ENCODE data around the gene NHS.
A peak's percentile ranks its signal among the peaks of the same experiment; 100 is the strongest.

Gene NHS

DNA sequence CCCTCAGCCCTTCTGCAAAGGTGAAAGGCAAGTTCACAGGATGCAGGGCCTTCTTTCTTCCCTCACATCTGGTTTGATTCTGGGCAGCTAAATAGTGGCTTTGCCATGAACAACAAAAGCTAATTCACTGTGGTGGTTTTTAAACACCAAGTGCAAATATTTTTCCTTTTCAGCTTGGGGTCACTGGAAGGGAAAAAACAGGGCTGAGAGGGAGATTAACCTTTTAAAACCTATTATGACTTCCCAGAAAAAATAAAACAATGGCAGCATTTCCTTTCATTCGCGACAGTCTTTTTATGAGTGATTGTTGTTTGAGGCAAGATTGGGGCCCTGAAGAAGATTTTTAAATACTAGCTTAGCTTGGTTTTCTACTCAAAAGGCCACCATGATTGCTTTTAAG lies 258.5 kb downstream of the NHS start:
- no peak for DNase-seq

DNA sequence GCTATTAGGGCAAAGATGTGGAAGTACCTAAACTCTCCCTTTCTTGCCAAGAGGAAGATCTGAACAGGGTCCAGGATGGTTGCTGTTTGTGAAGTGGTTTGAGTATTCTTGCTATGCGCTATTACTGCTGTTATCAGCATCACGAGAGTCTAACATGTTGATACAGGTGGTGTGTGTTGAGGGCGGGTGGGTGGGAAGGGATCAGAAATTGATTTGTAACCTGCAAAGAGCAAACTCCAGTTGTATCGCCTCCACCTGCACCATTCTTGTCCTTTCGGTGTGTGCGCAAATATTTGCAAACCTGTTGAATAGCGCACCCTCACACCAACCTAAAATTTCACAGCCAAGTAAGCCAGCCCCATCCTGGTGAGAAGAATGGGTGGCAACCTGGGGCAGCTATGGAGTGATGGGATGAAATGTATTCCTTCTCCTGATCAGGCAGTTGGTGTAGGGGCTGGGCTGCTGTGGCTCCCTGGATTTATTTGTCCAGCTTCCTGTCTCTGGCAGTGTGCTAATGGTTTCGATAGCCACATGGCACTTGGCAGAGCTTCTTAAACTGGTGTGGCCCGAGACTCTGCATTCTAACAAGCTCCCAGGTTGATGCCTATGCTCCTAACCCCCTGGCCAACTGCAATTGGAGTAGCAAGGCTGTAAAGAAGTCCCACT lies 259.7 kb downstream of the NHS start:
- DNase-seq = no peak

DNA sequence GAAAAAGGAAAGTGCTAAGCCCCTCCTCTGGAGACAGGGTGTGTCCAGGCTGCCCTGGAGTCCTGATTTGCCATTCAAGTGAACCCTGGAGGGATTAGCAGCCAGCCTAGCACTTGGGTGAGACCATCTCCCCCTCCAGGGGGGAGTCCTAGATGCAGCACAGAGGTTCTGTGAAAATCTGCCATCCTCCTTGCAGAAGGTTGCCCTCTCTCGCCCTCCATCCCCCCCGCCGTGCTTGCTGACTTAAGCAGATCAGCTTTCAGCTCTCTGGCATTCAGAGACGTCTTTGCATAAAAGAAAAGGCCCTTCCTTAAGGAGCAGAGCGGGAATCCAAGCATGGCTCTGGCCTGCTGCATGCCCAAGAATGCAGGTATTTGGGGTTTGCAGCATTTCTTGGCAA lies 260.2 kb downstream of the NHS start:
- no peak for DNase-seq

DNA sequence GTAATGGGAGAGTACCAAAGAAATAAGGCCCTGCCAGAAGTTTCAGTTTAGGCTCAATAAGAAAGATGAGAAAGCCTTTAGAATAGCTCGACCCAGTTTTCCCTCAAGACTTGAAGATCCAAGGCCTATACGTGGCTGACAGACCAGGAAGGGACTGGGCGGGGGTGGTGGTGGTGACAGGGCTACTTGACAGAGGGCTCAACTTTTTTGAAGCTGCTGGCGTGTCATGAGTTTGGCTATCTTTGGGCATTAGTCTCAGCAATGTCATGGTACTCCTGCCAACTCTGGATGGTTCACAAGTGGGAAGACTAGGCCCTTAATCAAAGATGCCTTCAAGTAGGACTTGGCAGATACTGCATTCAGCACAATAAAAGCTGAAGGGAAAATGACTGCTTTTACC lies 262.2 kb downstream of the NHS start:
- no peak for DNase-seq

DNA sequence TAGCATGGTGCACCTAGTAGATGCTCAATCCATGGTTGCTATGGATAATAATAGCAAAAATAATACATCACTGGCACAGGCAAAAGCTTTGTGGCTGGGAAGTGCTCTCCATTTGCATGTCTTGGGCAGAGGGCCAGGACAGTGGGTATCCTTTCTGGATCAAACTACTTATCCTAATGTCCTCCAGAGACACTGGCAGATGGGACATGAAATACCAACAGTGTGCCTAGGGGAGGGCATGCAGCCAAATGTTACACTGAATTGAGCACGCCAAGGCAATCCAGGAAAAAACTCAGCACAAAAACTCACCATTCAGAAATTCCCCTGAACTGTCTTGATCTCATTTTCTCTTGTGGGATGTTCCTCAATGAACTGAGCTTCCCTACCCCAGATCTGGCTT lies 263.7 kb downstream of the NHS start:
- DNase-seq = no peak

DNA sequence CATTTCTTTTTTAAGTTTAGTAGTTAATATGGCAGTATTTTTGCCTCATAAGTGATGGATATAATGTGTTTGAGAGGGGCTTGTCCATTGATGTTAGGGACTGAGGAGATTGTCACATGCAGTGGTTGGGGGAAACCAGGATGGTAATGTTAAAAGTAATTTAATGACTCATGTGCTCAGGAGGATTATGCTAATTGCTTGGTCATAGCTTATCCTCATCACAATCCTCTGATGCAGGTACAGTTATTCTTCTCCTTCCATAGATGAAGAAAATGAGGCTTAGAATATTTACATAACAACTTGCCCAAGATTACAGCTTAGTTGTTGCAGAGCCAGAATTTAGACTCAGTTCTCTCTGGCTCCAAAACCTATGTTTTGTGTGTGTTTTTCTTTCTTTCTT lies 267.9 kb downstream of the NHS start:
- no peak for DNase-seq

DNA sequence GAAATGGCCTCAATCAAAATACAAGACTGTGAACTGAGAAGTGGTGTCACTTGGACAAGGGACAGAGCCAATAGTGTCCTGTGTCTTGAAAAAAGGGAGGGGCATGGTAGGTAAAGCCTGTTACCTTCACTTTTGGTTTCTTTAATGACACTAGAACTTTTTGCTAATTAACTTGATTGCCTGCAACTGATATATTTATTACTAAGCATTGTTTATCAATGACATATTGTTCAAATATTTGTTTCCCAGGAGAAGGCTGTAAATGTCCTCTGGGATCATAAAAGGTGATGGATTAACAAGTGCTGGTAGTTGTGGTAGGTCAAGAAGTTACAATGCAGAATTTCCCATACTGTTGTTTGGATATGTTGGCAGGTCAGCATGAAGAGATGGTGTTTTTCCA lies 268.5 kb downstream of the NHS start:
- DNase-seq = no peak

DNA sequence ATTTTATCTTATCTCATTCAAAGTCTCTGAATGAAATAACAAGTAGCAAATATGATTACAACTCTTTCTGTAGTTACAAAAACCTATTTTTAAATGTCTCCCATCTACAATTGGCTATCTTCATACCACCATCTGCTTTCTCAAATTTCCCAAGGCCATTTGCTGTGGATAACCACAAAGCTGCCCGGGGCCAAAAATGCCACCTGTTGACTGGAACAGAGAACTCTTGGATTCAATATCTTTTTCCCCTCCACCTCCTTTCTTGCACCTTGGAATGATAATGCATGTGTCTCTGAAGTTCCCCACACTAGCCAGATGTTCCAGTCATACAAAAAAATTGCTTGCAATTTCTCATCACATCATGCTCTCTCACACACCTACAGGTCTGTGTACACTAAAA lies 269.0 kb downstream of the NHS start:
- no peak for DNase-seq

DNA sequence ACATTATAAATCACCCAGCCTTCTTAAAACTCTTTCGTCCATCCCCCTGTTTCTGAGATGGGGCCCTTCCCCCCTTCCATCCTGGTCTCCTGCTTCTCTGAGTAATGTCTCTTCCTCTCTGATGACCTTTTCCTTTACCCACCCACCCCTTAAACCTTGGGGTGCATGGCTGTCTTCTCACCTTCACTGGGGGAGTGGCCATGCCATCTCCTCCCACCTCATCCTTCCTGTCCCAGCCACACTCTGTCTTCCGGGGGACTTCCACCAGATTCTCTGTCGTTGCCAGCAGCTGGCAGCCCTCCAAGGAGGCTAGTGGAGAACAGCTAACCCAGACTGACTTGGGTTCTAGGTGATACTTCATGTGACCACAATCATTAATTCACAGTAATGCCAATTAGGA lies 279.1 kb downstream of the NHS start:
- DNase-seq = peak; percentile 40

DNA sequence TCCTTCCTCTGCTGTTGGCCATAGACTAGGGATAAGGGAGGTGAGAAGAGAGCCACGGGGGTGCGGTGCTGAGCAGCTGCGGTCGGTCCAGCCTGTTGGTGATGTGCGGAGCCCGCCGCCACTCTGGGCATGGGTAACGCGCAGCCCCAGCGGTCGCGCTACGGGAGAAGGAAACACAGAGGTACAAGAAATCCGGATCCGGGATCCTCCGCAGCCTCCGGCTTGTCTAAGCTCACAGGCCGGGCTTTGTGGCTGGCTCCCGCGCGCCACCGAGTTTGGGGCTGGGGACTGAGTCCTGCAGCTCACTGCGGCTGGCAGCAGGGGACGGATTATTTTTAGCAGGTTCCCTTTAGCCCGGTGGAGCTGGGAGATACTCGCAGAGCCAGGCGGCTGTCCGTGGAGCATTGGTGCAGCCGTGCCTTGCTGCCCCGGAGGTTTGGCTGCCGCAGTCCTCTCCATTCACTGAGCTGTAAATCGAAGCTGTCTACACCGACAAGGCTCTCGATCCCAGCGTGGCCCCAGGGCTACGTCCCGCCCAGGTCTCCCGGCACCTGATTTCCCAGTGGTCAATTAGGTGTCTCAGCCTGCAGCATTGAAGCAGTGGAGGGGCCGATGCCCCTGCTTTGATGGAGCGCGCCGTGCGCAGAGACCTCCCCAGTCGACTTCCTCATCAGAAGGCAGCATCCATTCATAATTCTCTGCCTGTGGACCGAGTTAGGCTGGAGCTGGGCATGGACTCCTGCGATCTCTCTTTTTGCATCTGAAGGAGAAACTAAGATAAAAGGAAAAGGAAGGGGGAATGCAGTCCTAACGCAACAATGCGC lies 280.4 kb downstream of the NHS start:
- no peak for DNase-seq

DNA sequence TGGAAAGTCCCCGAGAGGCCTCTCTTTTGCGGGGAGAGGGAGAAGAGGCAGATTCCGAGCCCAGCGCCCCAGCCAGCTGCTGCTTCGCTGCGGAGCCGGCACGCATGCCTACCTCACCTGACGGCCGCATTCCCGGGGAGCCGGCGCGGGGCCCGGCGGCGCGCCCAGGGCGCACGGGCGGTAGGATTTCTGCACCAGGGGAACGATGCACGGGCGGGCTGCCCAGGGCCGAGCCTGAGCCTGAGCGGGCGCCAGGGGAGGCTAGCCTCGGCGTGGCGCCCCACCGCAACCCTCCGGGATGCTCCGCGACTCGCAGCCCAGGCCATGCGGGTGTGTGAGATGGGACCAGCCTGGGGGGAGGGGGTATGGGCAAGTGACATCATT lies 281.0 kb downstream of the NHS start:
- no peak for DNase-seq

DNA sequence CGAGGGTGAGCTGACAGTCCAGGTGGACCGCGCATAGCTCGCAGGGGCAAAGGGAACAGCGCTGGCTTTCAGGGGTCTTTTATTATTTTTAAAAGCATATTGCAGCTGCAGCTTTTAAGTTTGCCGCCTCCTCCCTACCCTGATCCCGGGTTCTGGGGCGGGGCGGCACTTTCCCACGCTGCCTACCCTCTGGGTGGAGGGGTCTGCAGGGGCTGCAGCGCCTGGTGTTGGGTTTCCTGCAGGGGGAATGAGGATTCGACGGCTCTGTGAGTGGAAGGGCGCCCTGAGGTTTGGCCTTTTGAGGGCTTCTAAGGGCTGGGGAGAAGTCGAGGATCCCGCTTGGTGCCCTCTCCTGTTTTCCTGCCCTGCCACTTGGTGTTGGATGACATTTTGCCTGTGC lies 281.6 kb downstream of the NHS start:
- DNase-seq = no peak

DNA sequence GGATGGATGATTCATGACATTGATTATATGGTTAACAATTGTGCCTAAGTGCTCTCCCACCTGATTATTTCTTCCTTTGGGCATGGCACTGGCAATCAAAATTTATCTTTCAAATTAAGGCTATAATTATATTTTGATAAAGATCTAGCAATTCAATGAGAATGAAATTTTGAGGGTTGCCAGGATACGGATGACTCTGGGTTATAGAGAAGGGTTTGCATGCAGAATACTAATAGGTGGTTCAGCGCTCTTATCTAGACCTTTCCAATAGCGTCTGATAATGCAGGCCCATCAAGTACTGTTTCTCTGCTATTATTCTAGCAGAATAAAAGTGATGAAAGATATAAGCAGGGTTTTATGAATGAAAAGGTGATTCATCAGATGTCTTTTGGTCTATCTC lies 287.4 kb downstream of the NHS start:
- no peak for DNase-seq

DNA sequence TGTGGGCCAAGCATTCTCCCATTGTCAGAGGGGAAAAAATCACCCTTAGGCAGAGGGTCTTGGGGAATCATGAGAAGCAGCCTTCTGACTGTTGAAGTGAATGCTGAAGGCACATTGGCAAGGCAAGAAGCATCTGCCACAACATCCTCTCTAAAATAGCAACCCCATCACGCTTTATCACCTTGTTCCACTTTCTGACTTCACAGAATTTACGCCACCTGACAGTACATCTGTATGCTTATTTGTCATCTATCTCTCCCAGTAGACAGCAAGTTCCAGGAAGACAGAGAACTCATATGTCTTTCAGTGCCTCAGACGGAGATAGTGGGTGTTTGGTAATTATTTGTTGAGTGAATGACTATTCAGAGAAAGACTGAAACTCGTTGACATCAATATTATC lies 293.9 kb downstream of the NHS start:
- no peak for DNase-seq

DNA sequence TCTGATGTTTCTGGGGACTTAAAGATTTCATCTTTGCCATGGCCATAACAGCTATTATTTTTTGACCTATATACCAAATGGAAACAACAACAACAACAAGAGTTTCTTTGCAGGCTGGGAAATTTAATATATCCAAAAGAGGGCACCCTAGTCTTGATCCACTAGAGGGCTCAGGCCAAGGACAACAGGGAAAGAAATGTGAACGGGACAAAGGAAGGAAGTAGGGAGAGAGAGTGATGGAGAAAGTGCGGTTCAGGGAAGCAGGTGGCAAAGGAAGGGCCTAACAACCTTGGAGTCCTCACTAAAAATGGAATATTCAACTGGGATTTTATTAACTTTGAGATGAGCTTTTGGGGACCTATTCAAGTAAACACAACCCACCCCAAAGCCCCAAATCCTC lies 294.5 kb downstream of the NHS start:
- no peak for DNase-seq

DNA sequence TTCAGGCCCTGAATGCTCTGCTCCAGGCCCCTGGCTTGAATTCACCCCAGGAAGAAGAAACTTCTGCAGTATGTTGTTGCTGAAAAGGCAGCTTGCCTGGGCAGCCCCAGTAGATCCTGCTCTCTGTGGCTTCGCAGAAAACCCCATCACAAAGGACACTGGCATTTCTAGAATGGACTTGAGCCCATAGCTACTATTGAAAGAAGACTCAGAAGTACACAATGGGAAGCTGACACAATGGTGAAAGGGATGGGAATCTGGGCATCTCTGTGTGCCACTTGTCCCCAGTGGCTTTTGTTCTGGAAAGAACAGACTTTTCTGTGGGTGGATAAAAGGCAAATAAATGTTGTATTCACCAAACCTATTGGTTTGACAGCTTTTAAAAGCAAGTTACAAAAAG lies 294.9 kb downstream of the NHS start:
- DNase-seq = no peak

DNA sequence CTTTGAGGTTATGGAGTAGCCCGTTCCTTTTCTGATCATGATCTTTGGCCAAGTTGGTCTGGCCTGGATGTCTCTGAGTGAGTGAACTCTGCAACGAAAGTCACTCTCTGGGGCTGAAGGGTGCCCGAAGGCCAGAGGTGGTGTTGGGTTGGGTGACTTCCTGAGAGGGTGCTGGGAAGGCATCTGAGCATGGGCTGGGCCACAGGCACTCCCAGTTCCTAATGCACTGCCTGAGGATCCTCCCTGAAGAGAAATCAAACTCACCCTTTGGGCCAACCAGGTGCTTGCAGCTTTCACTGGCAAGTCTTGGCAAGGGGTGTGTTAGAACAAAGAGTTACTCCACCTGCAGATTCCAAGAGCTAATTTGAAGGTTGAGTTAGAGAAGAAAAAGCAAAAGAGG lies 295.9 kb downstream of the NHS start:
- DNase-seq = no peak

DNA sequence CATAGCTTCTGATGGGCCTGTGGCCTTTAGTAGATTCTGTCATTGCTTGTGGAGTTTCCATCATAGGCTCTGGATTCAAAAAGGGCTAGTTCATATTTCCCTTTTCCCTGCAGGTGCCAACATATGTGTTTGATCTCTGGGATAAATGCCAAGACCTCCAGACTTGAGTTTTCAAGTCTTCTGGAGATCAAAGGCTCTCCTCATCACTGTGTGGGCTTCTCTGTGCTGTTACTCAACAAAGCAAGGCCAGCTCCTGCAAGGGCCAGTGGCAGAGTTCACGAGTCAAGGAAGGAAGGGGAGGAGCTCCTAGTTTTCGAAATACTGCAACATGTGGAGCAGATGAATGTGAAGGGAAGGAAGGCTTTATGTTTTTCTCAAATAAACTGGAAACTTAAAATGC lies 299.6 kb downstream of the NHS start:
- no peak for DNase-seq

DNA sequence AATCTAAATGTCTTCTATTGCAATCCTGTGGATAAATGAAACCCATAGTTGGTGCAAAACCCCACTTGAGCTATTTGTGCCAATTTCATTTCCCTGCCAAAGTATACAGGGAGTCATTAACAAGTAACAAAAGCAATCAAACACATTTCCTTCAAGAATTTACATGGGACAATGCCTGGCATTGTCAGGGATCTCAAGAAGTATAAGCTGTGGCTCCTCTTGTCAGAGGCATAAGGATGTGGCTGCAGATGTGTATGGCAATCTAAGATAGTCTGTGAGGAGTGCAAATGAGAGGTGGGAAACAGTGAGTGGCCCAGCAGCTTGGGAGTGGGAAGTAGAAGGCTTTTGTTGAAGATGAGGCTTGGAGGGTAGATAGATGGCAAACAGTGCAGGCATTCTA lies 304.3 kb downstream of the NHS start:
- DNase-seq = no peak

DNA sequence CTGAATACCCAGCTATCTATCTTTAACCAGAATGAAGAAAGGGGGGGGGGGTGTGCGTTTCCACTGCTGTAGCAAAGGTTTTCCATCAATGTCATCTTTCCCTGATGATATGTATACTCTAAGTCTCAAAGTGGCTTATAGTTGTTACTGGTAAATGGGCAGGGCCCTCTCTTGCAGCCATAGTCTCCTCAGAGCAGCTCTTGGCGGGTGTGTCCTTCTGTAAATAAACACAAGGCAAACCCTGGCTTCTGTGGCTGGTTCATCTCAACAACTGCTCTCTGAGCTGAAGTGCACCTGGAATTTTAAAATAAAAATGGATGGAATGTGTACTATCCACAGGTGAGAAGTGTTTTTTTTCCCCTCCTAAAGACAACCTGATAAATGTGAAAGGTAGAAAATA lies 304.8 kb downstream of the NHS start:
- no peak for DNase-seq

DNA sequence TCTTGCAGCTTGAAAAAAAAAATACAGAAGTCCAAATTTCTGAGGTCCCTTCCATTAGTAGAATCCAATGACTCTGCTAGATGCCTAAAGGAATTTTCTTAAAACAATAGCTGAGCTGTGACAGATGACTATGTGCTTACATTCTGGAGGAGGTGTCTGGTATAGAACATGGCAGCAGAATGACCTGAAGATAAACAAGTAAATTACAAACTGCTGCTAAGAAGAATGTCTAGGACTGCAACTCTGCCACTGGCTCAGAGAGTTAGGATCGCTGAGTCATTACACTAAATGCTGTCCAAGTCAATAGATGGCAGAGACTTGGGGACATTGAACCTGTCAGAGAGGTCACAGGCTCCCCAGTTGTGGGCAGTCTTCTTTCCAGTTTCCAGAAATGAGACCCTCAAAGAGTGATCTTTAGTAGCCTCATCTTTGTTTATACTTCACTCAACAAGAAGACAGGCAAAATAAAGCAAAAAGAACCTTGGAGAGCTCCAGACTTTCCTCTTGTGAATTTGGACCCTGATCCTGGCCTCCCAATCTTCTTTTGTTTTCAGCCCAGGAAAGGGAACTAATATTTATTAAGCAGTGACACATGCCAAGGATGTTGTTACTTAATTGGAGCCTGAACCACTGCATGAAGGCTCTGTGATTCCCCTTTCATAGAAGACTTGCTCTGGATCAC lies 305.9 kb downstream of the NHS start:
- DNase-seq = no peak

DNA sequence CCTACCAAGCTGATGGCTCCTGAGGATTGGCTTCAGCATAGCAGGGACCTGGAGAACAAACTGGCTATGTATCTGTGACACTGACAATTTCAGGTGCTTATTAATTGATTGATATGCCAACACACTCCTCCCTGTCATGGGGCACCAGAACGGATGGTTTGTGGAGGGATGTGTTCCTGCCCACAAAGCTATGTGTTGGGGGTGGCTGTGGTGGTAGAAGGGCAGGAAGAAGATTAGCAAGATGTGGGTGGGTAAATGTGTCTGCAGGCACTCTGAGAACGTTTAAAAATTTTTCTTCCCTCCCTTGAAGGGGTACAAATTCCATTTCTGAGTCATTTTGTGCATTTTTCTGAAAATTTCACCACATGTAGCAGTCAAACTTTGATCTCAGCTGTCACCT lies 307.3 kb downstream of the NHS start:
- no peak for DNase-seq

DNA sequence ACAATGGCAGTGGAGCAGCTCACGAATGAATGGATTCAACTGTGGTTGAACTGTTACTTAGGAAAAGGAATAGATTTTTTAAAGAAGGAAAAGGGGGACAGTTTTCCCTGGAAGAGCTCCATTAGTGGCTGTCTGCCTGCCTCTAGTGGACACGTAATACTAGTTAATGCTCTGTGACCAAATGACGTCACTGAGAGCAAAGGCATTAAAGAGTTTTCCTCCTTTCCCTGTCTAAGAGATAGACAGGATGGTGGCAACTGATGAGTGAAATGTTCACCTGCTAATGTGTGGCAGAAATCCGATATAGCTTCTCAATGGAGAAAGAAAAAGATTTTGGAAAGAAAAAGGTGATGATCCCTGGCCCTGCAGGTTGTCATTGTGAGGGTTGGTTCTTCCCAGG lies 310.0 kb downstream of the NHS start:
- no peak for DNase-seq

DNA sequence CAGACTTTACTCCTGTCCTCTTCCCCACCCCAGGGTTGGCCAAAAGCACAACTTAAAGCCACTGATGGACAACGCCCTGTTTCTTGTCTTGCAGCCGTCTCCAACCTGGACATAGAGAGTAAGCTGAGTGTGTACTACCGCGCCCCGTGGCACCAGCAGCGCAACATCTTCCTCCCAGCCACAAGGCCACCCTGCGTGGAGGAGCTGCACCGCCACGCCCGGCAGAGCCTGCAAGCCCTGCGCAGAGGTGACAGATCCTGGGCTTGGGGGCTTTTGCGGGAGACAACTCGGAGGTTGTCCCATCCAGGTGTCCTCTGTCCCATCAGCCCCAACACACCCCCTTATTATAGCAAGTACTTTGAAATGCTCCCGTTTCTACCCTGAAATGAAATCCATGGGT lies 312.6 kb downstream of the NHS start:
- DNase-seq = no peak

All from stimulated activated CD4-positive, alpha-beta T cell treated with anti-CD3 and anti-CD28 coated beads, Interleukin-4, amount 100 ng/mL, for 24 hours (primary cell).